Kidney (tissue), 14 donors: ENCODE results near the gene GBX2. TPM values are rescaled to one million over a fixed set of nuclear protein-coding genes. Genes with fewer than 3 reads are reported as not detected.

Experiments used
- DNase-seq, 5 donors: peaks; one replicate each; pipeline ENCODE4 v3.0.0-alpha.2; 2013 to 2020
- FAIRE-seq: peaks from 2 replicates; lab custom pipeline; 2012; peaks lifted over from hg19 to GRCh38; lab: Jason Lieb, UNC
- H3K27ac ChIP-seq, 2 donors: one replicate each; pipeline ENCODE4 v1.7.0; 2013; ENCODE audit warnings: low read depth in 2 of 2, low read length in 2 of 2, inconsistent platforms in 1 of 2
- H3K27me3 ChIP-seq: one replicate; pipeline ENCODE4 v1.7.1; 2013; ENCODE audit warnings: low read length, inconsistent platforms; ENCODE audit not compliant: control insufficient read depth, insufficient read depth
- H3K36me3 ChIP-seq, 3 donors: one replicate each; pipeline versions ENCODE4 v1.7.0 to v1.7.1; 2013; ENCODE audit warnings: low read length in 3 of 3, control low read depth in 1 of 3, inconsistent platforms in 1 of 3; ENCODE audit not compliant: insufficient read depth in 3 of 3, control insufficient read depth in 2 of 3
- H3K4me1 ChIP-seq, 3 donors: one replicate each; pipeline versions ENCODE4 v1.7.0 to v1.7.1; 2013; ENCODE audit warnings: low read length in 3 of 3, inconsistent platforms in 1 of 3, low read depth in 1 of 3; ENCODE audit not compliant: control insufficient read depth in 2 of 3, insufficient read depth in 2 of 3
- H3K4me3 ChIP-seq, 3 donors: one replicate each; pipeline versions ENCODE4 v1.7.0 to v1.8.1; 2013; ENCODE audit warnings: low read length in 3 of 3, control low read depth in 1 of 3, inconsistent platforms in 1 of 3
- H3K9ac ChIP-seq, 3 donors: one replicate each; pipeline versions ENCODE4 v1.7.0 to v1.7.1; 2013; ENCODE audit warnings: low read length in 3 of 3, control low read depth in 1 of 3, inconsistent platforms in 1 of 3
- H3K9me3 ChIP-seq, 3 donors: one replicate each; pipeline versions ENCODE4 v1.7.0 to v1.7.1; 2013; ENCODE audit warnings: low read length in 3 of 3, control low read depth in 1 of 3, inconsistent platforms in 1 of 3; ENCODE audit not compliant: control insufficient read depth in 2 of 3, insufficient read depth in 1 of 3
- intact Hi-C: fragments of 100-400 bp; cut with DNase I; formaldehyde crosslinking; loops from one replicate; pipeline ENCODE4 v1.11.1; 2022
- polyA plus RNA-seq: library from polyadenylated mRNA; stranded (reverse); fragments of 350-450 nt; fragmentation: Illumina TruSeq; extraction: RNeasy Lipid Tissue Mini Kit (QIAGEN cat#74804); gene quantifications from one replicate; pipeline ENCODE4 v1.2.3, GENCODE V29; 2014; ENCODE audit warnings: low read depth, low replicate concordance; ENCODE audit not compliant: insufficient read depth
- total RNA-seq: library from RNA; stranded (reverse); fragmentation: NEBNext Ultra II Directional; extraction: Animal tissue kit (Norgen Biotek cat#: 25700); gene quantifications from one replicate; pipeline ENCODE4 v1.2.1, GENCODE V29; 2021
- TF ChIP-seq, protein P1 (sequence below): IDR thresholded peaks from 3 replicates; pipeline ENCODE4 v1.5.1; 2012; ENCODE audit warnings: mild to moderate bottlenecking, moderate library complexity, borderline replicate concordance; ENCODE audit not compliant: insufficient read depth; ENCODE audit errors: extremely low read depth
- donor health status: control.
- donor health status: control.
- donor health status: control.
- donor health status: control.
- donor health status: control.
- donor health status: DM: yes; HTN: yes; CAD: no.
- donor health status: Normal renal cell carcinoma (clear cell type).

GBX2 gene
- total and polyA plus RNA-seq, 2 donors from 2014 or later, result not detected

DNA sequence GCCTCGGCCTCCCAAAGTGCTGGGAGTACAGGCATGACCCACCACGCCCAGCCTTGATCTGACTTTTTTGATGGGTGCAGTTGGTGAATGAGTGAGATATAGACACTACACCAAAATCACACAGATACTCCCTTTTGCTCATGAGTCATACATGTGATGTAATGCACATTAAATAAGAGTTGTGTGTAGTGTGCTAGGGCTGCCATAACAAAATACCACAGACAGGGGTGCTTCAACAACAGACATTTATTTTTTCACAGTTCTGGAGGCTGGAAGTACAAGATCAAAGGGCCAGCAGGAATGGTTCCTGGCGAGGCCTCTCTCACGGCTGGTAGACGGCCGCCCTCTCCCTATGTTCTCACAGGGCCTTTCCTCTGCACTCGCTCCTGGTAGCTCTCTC, 46.6 kb downstream of the GBX2 start:
- no peak for DNase-seq
- no peak for FAIRE-seq

DNA sequence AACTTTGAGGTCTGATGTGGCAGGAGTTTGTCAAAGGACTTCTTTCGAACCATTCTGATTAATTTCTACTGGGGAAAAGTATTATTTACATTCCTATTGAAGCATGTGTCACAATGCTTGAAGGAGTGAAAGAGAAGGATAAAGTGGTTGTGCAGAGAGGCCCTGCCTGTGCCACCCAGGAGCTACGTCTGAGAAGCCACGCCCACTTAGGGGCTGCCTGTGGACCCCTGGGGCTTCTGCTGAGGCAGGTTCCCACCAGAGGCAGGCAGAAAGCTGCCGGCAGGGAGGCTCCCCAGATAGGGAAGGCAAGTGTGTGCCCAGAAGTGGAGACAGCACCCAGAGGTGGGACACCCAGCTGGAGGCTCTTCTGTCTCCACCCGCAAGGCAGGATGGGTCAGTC, 47.4 kb downstream of the GBX2 start:
- H3K4me1 ChIP-seq, result no peaks in the 10 kb centered on the region
- no peak overlapping the region for H3K27ac ChIP-seq
- no peaks in the 10 kb centered on the region for H3K27me3 ChIP-seq
- DNase-seq, result no peak
- no peaks in the 10 kb centered on the region for H3K9me3 ChIP-seq
- H3K36me3 ChIP-seq, result peaks cover 0 to 3% (median 2%) of the 10 kb centered on the region in 3 donors
- FAIRE-seq, result no peak
- H3K9ac ChIP-seq, result no peak overlapping the region
- intact Hi-C loops, result no loop called here
- no peak overlapping the region for H3K4me3 ChIP-seq
- TF ChIP-seq, protein P1, sequence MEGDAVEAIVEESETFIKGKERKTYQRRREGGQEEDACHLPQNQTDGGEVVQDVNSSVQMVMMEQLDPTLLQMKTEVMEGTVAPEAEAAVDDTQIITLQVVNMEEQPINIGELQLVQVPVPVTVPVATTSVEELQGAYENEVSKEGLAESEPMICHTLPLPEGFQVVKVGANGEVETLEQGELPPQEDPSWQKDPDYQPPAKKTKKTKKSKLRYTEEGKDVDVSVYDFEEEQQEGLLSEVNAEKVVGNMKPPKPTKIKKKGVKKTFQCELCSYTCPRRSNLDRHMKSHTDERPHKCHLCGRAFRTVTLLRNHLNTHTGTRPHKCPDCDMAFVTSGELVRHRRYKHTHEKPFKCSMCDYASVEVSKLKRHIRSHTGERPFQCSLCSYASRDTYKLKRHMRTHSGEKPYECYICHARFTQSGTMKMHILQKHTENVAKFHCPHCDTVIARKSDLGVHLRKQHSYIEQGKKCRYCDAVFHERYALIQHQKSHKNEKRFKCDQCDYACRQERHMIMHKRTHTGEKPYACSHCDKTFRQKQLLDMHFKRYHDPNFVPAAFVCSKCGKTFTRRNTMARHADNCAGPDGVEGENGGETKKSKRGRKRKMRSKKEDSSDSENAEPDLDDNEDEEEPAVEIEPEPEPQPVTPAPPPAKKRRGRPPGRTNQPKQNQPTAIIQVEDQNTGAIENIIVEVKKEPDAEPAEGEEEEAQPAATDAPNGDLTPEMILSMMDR, result no peak

More for the DNA sequence above, 46.6 kb downstream of the GBX2 start:
- H3K27me3 ChIP-seq, result no peaks in the 10 kb centered on the region
- H3K4me3 ChIP-seq, result no peak overlapping the region
- TF ChIP-seq, protein P1, result no peak
- no peak overlapping the region for H3K9ac ChIP-seq
- no peaks in the 10 kb centered on the region for H3K9me3 ChIP-seq
- H3K27ac ChIP-seq, result no peak overlapping the region
- H3K4me1 ChIP-seq, result no peaks in the 10 kb centered on the region
- H3K36me3 ChIP-seq, result peaks cover 0 to 3% (median 2%) of the 10 kb centered on the region in 3 donors
- intact Hi-C loops, result no loop called here

DNA sequence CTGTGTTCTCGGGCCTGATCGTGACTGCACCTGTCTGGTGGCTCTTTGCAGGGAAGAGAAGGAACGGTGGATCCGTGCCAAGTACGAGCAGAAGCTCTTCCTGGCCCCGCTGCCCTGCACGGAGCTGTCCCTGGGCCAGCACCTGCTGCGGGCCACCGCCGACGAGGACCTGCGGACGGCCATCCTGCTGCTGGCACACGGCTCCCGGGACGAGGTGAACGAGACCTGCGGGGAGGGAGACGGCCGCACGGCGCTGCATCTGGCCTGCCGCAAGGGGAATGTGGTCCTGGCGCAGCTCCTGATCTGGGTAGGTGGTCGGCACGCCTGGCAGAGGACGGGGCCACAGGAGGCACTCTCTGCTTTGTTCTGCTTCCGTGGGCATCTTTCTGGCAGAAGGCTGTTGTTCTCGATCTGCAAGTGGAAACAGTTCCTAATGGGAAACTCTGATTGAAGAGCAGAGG, 48.0 kb downstream of the GBX2 start:
- Histone ChIP-seq H3K36me3 (peaks cover 0 to 3% (median 2%) of the 10 kb centered on the region in 3 donors), H3K4me1 (no peaks in the 10 kb centered on the region), H3K9me3 (no peaks in the 10 kb centered on the region), H3K27me3 (no peaks in the 10 kb centered on the region), H3K9ac (no peak overlapping the region), H3K4me3 (no peak overlapping the region), H3K27ac (no peak overlapping the region)
- intact Hi-C loops, result no loop called here
- DNase-seq (no peak), FAIRE-seq (no peak)
- TF ChIP-seq, protein P1, result no peak

GRCh38 chr2:236119476-236119875, 48.7 kb downstream of the GBX2 start:
- no peak for FAIRE-seq
- Histone ChIP-seq H3K27ac (no peak overlapping the region), H3K9me3 (no peaks in the 10 kb centered on the region), H3K27me3 (no peaks in the 10 kb centered on the region), H3K4me1 (no peaks in the 10 kb centered on the region), H3K36me3 (peaks cover 0 to 2% (median under 1%) of the 10 kb centered on the region in 3 donors), H3K9ac (no peak overlapping the region), H3K4me3 (no peak overlapping the region)
- no peak for DNase-seq
- intact Hi-C loops, result no loop called here
- TF ChIP-seq, protein P1, result no peak
